Measurements from ENCODE around the gene CSMD2.
"Not testable (repeated sequence)": the region's sequence is repeated elsewhere in the genome, so short reads cannot be mapped to it uniquely, and the experiment has no call there.

Gene CSMD2

DNA sequence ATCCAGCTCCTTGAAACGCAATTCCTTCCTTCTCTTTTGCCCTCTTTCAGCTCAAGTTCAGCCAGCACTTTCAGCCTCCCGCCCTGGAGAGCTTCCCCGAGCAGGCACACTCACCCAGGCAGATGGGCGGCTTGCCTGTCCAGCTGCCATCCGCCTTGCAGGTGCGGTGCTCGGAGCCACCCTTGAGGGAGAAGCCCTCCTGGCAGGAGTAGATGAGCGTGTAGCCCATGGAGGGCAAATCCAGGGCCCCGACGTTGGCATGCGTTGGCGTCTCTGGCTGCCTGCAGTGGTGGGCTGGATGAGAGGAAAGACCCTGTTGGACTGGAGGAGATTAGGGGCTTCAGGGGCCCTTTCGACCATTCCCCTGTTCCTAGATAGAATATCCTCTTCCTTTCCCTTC, 632.1 kb downstream of the CSMD2 start:
- no peak for DNase-seq (ENCODE audit: low read depth)

DNA sequence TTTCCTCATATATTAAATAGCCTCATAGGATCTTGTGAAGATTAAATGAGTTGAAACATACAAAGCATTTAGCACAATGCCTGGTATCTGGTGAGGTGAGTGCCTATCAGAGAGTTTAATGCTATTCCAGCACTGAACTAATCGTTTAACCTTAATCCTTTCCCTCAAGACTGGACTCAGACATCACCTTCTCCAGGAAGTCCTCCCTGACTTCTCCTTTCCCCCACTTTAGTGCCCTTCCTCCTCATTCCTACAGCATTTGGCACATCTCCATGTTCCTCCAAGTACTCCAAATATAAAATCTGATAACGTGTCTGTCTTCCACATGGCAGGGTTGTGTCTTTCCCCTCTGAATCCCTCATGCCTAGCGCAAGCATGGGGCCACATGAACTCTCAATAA, 632.8 kb downstream of the CSMD2 start:
- no peak for DNase-seq (ENCODE audit: low read depth)

DNA sequence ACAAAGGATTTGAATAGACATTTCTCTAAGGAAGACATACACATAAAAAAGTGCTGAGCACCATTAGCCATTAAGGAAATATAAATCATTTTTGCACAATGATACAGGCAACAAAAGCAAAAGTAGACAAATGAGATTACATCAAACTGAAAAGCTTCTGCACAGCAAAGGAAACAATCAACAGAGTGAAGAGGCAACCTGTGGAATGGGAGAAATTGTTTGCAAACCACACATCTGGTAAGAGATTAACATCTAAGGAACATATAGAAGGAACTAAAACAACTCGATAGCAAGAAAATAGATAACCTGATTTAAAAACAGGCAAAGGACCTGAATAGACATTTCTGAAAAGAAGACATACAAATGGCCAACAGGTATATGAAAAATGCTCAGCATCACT, 635.1 kb downstream of the CSMD2 start:
- DNase-seq (ENCODE audit: low read depth) = no peak

DNA sequence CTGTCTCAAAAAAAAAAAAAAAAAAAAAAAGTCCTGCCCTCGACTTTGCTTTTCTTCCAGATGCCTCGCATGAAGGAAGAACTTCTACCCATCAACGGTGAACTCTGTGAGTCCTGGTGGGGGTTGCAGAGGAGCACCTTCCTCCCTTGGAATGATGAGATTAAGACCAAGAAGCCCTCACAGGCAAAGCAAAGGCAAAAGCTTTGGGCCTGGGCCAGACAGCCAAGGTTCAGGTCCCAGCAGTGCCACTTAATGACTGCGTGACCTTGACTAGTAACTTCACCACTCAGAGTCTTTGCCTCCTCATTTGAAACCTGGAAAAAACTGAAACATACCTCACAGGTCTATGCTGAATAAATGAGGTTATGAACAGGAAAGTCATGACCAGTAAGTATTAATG, 637.1 kb downstream of the CSMD2 start:
- DNase-seq (ENCODE audit: low read depth) = no peak

DNA sequence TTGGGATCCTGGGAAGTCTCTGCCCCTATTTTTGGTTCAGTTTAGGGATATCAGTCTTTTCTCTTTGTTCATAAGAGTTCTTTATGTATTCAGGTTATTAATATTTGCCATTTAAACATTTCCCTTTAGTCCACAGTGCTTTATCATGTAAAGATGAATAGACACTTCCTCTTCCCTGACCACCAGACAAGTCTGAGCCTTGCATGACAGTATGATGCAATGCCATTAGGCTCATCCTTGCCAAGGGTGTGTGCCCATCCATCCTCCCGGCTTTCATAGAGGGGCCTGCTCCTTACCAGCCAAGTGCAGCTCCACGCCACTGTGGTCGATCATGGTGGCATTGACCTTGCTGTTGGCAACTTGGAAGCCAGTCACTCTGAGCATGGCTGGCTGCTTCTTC, 640.4 kb downstream of the CSMD2 start:
- no peak for DNase-seq (ENCODE audit: low read depth)

DNA sequence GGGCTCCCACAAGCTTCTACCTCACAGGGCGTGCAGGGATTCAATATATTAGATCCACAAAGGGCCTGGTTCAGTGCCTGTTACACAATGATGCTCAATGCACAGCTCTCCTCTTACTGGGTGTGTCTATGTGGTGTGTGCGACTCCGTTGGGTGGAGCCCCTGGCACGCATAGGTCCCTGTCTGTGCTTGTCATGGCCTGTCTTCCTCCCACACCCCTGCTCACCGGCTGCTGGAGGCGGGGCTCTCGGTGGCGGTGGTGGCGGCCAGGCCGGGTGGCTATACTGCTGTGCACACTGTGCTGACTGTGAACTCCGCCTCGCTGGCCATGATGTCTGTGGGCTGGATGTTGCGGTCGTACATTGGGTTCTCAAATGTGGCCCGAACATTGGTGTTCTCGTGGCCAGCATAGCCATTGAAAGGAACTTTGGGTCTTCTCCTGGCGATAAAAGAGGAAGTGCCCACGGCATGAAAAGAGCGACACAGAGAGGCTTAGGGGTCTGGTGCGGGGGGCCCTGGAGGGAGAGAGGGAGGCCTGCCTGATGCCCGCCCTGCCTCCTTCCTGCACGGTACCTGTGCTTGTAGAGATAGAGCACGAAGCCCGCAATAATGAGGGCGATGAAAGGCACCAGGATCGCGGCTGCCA, 645.7 kb downstream of the CSMD2 start:
- no peak for DNase-seq (ENCODE audit: low read depth)

DNA sequence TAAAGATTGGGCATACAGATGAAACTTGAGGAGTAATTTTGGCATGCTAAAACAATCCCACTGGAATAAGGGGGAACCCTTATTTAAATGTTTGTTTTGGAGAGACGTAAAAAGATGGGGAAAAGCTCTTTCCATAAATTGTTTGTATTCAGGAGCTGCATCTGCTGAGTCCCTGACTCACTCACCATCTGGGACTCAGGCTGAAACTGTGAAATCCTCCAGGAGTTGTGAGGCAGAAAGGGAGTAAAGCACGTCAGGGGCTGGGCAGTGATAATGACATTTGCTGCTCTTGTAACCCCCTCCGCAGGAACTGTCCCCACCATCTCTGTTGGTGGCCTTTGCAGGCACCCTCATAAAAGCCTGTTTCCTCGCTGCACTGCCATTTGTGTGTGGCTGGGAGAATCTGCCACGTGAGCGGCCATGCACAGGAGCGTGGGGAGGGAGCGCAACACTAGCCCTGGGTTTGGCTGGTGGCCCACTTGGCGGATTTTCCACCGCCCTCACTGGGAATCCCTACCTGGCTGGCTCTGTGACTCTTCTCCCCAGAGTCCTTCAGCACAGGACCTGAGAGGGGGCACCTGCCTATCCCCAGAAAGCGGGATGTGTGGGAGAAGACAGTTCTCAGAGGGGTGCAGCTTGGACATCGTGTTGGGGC, 647.3 kb downstream of the CSMD2 start:
- DNase-seq (ENCODE audit: low read depth) = peak; percentile 11

DNA sequence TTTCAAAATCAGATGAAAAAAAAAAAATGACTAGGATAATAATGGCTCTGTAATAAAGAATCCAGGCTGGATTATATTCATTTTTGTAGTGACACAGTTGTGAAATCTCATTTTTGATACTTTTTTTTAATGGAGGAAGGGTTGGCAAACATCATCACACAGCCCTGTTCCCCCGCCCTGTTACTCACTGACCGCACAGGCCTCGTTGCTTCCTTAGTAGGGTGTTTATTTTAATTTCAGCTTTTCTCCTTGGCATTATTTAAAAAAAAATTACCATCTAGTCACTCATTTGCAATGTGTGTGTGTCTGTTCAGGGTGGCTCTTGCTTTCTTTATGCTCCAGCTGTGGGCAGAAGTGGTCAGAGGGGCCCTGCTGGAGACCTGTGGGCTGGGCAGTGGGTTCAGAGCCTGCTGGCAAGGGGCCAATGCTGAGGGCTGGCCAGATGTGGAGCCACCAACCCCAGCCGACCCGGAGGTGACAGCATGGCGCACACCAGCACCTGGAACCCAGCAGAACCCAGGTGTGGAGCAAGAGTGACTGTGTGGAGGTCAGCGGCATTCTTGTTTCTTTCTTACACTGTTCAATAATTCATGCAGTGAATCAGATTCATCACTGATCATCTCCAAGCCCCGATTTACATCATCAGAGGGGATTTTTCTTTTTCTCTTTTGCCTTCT, 648.0 kb downstream of the CSMD2 start:
- DNase-seq (ENCODE audit: low read depth) = no peak

DNA sequence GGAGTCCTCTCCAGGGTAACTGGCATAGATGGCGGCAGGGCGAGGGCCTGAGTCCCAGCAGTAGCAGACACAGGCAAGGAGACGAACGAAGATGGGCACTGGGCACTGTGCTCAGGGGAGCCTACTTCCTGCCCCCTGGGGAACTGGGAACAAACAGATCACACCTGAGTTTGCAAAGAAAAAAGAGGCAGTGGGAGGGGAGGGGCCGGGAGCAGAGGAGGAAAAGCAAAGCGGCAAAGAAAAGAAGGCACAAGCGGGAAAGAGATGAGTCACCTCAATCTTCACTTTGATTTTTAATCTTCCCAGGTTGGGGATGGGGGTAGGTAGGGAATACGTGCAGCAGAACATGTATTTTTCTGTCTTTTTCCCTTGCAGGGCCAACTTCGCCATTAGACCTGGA, 648.6 kb downstream of the CSMD2 start:
- no peak for DNase-seq (ENCODE audit: low read depth)

DNA sequence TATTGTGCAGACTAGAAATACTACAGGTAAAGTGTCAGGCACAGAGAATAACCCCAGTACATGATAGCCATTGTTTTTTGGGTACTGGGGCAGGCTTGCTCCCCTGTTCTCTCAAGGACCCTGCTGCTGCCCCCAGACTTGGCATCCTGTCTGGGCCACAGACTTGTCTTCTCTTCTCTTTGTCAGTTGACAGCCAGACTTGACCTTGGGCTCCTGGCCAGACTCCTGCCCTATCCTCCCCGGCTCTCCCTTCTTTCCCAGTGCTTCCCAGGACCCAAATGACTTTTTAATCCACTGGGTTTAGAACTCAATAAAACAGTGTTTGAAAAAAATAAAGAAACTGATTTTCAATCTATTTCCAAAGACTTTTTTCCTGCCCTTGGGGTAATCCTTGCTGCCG, 649.4 kb downstream of the CSMD2 start:
- no peak for DNase-seq (ENCODE audit: low read depth)

DNA sequence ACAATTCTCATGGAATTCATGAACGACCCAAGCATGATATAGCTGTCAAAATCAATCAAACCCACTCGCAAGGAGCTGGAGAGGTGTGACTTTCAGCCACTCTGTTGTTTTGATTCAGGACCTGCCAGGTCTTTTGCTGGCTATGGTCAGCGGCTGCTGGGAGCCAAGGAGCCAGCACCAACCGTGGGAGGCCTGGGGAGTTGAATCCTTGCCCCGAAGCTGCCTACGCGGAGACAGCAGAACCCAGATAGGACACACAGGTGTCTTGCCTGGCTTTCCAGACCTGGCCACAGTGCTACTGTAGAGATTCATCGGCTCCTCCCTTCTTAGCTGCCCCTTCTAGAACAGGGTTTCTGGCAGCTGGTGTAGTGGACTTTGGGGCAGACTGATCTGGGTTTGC, 649.9 kb downstream of the CSMD2 start:
- DNase-seq (ENCODE audit: low read depth) = no peak

DNA sequence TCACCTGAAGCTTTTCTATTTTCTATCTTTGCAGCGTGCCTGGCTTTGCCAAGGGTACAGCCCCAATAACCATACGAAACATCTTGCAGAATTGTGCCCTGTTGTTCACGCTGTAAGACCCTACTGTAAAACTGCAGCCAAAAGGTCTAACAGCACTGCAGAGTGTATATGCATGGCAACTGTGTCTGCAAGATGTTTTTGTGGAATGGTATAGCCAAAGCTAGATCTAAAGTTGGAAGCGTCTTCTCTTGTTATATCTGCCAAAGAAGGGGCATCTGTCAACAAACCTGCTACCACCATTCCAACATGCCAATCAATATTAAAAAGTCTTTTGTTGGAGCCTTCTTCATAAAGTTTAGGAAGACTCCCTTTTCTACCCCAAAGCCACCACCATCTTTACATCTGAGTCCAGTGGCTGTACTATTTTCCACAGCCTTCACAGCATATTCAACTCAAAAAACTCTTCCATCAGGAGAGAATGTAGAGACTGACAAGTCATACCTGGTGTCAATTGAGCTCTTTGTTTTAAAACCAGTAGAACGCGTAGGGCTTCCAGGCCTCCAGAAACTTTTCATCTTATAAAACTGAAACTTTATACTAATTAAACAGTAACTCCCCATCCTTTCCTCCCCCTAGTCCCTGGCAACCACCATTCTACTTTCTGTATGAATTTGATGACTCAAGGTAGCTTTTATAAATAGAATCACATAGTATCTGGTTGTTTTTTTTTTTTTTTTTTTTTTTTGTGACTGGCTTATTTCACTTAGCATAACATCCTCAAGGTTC, 652.6 kb downstream of the CSMD2 start:
- no peak for DNase-seq (ENCODE audit: low read depth)

DNA sequence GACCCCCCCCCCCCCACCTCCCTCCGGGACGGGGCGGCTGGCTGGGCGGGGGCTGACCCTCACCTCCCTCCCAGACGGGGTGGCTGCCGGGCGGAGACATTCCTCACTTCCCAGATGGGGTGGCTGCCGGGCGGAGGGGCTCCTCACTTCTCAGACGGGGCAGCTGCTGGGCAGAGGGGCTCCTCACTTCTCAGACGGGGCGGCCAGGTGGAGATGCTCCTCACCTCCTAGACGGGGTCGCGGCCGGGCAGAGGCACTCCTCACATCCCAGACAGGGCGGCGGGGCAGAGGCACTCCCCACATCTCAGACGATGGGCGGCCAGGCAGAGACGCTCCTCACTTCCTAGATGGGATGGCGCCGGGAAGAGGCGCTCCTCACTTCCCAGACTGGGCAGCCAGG, 655.8 kb downstream of the CSMD2 start:
- not testable (repeated sequence) for DNase-seq (ENCODE audit: low read depth)

DNA sequence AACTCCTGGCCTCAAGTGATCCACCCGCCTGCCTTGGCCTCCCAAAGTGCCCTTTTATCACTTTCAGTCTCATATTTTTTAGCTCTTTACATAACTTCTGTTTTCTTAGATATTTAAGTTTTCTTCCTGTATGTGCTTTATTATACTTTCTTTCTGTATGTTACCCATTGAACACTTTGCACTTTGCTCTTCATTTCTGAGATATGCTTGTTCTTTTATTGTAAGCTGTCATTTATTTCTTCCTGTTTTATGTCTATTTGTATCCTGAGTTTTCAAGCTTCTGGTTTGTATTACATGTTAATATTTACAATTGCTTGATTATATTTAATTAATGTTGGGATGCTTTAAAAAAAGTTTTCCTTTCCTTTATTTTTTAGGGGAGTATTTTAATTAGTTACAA, 656.9 kb downstream of the CSMD2 start:
- DNase-seq (ENCODE audit: low read depth) = no peak

DNA sequence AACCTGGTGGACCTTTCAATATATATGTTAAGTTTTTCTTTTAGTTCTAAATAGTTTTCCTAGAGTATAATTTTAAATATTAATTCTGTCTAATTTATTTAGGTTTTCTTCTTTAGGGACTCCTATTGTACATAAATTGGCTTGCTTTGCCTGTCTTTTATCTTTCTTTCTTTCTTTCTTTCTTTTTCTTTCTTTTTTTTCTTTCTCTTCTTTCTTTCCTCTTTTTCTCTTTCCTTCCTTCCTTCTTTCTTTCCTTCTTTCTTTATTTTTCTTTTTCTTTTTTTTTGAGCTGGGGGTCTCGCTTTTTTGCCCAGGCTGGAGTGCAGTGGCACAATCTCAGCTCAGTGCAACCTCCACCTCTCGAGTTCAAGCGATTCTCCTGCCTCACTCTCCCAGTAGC, 657.4 kb downstream of the CSMD2 start:
- no peak for DNase-seq (ENCODE audit: low read depth)

DNA sequence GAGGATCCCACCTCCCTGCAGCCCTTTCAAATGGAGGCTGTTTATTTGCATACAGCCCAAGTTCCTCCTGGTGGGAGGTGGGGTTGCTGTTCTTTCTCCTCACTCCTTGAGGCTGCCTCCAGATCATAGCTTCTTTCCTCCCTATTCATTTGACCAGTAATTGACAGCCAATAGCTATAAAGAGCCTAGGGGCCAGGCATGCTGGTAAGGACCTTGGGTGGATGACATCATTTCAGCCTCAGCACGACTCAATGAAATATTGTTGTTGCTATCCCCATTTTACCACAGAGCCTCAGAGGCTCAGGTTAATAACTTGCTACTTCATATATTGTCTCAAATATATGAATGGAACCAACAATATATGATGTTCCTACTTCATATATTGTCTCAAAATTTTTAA, 661.5 kb downstream of the CSMD2 start:
- DNase-seq (ENCODE audit: low read depth) = no peak

DNA sequence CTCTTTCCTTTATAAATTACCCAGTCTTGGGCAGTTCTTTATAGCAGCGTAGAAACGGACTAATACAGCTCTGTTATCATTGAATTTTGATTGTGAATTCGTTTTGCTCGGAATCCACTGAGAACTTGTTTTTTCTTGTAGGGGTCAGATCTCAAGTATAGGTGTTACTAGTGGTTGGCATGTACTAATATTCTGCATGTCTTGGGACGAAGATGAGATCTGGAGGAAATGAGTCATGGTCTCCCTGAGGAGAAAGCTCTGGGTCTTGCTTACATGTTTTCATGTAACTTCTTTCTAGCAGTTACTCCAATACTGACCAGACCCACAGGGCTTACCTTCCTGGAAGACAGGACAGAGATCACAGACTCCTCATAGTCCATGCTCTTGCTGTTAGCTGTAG, 662.3 kb downstream of the CSMD2 start:
- DNase-seq (ENCODE audit: low read depth) = peak; percentile 9

DNA sequence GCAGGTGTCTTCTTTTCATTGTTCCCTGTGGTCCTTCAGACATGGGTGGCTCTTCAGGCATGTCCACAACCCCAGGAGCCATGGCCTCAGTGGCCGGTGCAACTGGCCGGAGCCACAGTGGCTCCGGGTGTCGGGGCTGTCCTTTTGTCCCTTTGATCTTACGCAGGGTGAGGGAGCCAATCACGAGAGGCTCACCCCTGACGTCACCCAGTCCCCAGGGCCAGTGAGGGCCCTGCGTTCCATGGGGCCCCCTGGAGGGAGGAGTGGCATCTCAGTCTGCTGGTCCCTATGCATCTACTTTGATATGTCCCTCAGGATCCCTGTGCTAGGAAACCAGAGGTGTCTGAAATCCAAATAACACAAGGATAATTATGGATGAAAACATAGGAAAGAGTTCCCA, 663.3 kb downstream of the CSMD2 start:
- DNase-seq (ENCODE audit: low read depth) = no peak

DNA sequence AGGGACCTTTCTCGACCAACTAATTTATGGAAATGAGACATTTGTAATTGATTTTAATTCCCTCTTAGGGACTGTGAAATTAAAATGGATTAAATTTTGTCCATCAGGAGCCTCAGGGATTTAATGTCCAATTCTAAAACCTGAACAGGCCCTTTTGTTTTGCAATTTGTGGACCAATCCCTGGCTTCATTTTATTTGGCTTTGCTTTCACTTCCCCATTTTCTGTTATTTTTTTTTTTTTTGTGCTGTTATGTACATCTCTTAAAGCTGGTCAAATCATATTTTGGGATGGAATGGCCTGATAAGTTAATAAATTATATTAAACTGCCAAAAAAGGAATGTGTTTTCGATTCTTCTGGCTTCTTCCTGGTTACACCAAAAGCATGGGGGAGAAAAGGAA, 663.7 kb downstream of the CSMD2 start:
- DNase-seq (ENCODE audit: low read depth) = no peak

DNA sequence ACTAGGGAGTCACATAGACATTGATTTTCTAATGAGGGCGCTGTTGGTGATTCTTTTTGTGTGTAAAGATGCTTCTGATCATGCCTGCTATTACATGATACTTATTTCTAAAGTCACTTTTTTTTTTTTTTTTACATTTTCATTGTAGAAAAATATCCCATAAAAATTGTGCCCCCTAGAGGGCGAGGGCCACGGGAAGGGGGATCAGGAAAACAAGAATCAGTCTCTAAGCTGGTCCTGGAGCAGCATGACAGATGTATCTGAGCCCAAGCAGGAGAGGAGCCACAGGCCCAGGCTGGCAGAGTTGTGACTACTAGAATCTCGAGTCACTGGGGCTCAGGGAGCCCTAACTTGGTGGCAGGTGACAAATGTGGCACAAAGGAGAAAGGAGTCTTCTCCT, 664.5 kb downstream of the CSMD2 start:
- DNase-seq (ENCODE audit: low read depth) = no peak

DNA sequence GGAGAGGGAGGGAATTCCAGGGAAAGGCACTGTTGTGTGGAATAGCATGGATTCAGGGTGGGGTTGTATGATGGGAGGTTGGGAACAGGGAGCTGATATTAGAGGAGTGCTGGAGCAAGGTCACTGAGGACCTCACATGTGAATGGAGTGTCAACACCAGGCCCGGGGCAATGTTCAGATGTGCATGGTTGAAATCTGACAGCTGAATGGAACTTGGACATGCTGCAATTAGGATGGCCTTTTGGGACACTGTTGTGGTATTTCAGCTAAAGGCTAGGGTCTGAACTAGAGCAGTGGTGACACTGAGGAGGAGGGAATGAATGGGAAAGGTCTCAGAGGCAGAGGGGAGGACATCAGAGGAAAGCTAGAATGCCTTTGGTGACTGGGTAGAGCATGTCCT, 667.6 kb downstream of the CSMD2 start:
- no peak for DNase-seq (ENCODE audit: low read depth)

DNA sequence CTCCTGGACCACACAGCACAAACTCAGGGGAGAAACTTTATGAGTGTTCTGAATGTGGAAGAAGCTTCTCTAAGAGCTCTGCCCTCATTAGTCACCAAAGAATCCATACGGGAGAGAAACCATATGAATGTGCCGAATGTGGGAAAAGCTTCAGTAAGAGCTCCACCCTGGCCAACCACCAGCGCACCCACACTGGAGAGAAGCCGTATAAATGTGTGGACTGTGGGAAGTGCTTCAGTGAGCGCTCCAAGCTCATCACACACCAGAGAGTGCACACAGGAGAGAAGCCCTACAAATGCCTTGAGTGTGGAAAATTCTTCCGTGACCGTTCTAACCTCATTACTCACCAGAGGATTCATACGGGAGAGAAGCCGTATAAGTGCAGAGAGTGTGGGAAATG, 670.1 kb downstream of the CSMD2 start:
- DNase-seq (ENCODE audit: low read depth) = no peak

DNA sequence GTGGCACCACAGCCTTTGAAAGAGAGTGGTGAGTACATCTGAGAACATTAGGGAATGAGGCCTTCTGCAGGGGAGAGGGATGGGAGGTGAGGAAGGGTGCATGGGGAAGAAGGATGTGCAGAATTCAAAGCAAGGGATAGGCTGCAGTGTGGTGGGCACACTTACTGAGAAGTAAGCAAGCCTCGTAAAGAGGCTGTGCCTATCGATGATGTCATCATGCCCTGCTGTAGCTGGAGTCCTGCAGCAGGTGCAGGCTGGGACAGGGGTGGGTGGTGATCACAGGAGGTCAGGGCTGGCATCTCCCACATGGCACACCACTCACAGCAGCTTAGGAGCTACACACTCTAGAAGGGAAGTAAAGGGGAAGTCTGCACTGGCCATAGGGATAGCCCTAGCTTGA, 676.4 kb downstream of the CSMD2 start:
- DNase-seq (ENCODE audit: low read depth) = no peak
